KMS-11 (cell line): ENCODE measurements around the gene UBXN1.

ENCODE experiments used
- H2AFZ ChIP-seq: fragments of 200-600 bp; sonication (generic); 2 replicates; pipeline ENCODE4 v1.6.1; 2016; ENCODE audit warnings: antibody characterized with exemption, mixed run types, low read depth
- H3K27ac ChIP-seq: fragments of 200-600 bp; sonication (generic); 2 replicates; pipeline ENCODE4 v1.6.1; 2016; ENCODE audit warnings: mild to moderate bottlenecking, mixed run types
- H3K27me3 ChIP-seq: fragments of 200-600 bp; sonication (generic); 2 replicates; pipeline ENCODE4 v1.6.1; 2017; ENCODE audit warnings: mild to moderate bottlenecking, low read depth, mixed run types, moderate library complexity; ENCODE audit not compliant: insufficient read depth
- H3K36me3 ChIP-seq: fragments of 200-600 bp; sonication (generic); 2 replicates; pipeline ENCODE4 v1.6.1; 2017; ENCODE audit warnings: mild to moderate bottlenecking, mixed run types; ENCODE audit not compliant: insufficient read depth
- H3K4me1 ChIP-seq: fragments of 200-600 bp; sonication (generic); 2 replicates; pipeline ENCODE4 v1.6.1; 2016; ENCODE audit warnings: mild to moderate bottlenecking, low read depth, mixed run types; ENCODE audit not compliant: poor library complexity, severe bottlenecking
- H3K4me2 ChIP-seq: fragments of 200-600 bp; sonication (generic); 2 replicates; pipeline ENCODE4 v1.7.0; 2016; ENCODE audit warnings: mild to moderate bottlenecking, mixed run types
- H3K4me3 ChIP-seq: fragments of 200-600 bp; sonication (generic); IDR thresholded peaks from 2 replicates; pipeline ENCODE4 v1.6.1; 2017; ENCODE audit warnings: low read depth, low read length, mixed read lengths; ENCODE audit not compliant: insufficient read depth
- H3K79me2 ChIP-seq: fragments of 200-600 bp; sonication (generic); 2 replicates; pipeline ENCODE4 v1.6.1; 2016; ENCODE audit warnings: low read depth, mixed run types; ENCODE audit not compliant: insufficient read depth
- H3K9ac ChIP-seq: fragments of 200-600 bp; sonication (generic); 2 replicates; pipeline ENCODE4 v1.6.1; 2016; ENCODE audit warnings: mild to moderate bottlenecking, mixed run types
- H4K20me1 ChIP-seq: fragments of 200-600 bp; sonication (generic); 2 replicates; pipeline ENCODE4 v1.6.1; 2016; ENCODE audit warnings: mild to moderate bottlenecking, mixed run types; ENCODE audit not compliant: insufficient read depth
- CTCF ChIP-seq: fragments of 200-600 bp; sonication (generic); conservative IDR thresholded peaks from 2 replicates; pipeline ENCODE4 v1.6.1; 2017; ENCODE audit warnings: low read depth, mild to moderate bottlenecking, antibody characterized with exemption, low read length, moderate library complexity, mixed read lengths

Gene UBXN1

GRCh38 chr11:62666259-62666926 lies 12.5 kb downstream of the UBXN1 start:
- H3K27ac ChIP-seq = no peak overlapping the region
- no peak for TF ChIP-seq CTCF
- no peaks in the 10 kb centered on the region for H4K20me1 ChIP-seq
- H3K4me1 ChIP-seq = peaks cover 13% of the 10 kb centered on the region
- H2AFZ ChIP-seq = no peak overlapping the region
- no peak overlapping the region for H3K4me2 ChIP-seq
- H3K27me3 ChIP-seq = no peaks in the 10 kb centered on the region
- H3K9ac ChIP-seq = no peak overlapping the region
- H3K36me3 ChIP-seq = no peaks in the 10 kb centered on the region
- peaks cover under 1% of the 10 kb centered on the region; the same call in 1 of the 2 replicates for H3K79me2 ChIP-seq
- no peak overlapping the region for H3K4me3 ChIP-seq

GRCh38 chr11:62665599-62666258 lies 13.1 kb downstream of the UBXN1 start:
- no peak overlapping the region for H3K27ac ChIP-seq
- no peak for TF ChIP-seq CTCF
- H3K27me3 ChIP-seq = no peaks in the 10 kb centered on the region
- no peaks in the 10 kb centered on the region for H3K36me3 ChIP-seq
- no peak overlapping the region; the same call in 1 of the 2 replicates for H2AFZ ChIP-seq
- no peak overlapping the region for H3K4me3 ChIP-seq
- H4K20me1 ChIP-seq = no peaks in the 10 kb centered on the region
- no peak overlapping the region for H3K9ac ChIP-seq
- H3K4me2 ChIP-seq = peak overlapping the region; percentile 71; the same call in 1 of the 2 replicates
- no peaks in the 10 kb centered on the region for H3K79me2 ChIP-seq
- peaks cover 10% of the 10 kb centered on the region for H3K4me1 ChIP-seq

- Histone ChIP-seq H2AFZ (peak within 1 kb of the TSS; percentile 84), H3K27me3 (no peaks in the 10 kb centered on the region), H4K20me1 (no peaks in the 10 kb centered on the region), H3K79me2 (no peaks in the 10 kb centered on the region), H3K4me1 (peaks cover 9% of the 10 kb centered on the region), H3K36me3 (no peaks in the 10 kb centered on the region), H3K4me3 (no peak within 1 kb of the TSS), H3K4me2 (peak within 1 kb of the TSS; percentile 71), H3K9ac (peak within 1 kb of the TSS; percentile 67; the same call in 1 of the 2 replicates), H3K27ac (peak within 1 kb of the TSS; percentile 45; the same call in 1 of the 2 replicates)
- no peak for TF ChIP-seq CTCF
These were observed 13.7 kb downstream of the UBXN1 start, which contains the start of the genes C11orf98 and CSKMT for GRCh38 chr11:62665075-62665598. C11orf98 (minus strand) TSS chr11:62665210; CDS start chr11:62665169, 41 bp downstream. CSKMT (plus strand) TSS chr11:62665312; CDS start chr11:62665880, 568 bp downstream.

GRCh38 chr11:62664405-62665074 lies 14.3 kb downstream of the UBXN1 start:
- TF ChIP-seq CTCF = no peak
- Histone ChIP-seq H3K4me3 (no peak overlapping the region), H3K9ac (peak overlapping the region; percentile 67; the same call in 1 of the 2 replicates), H3K79me2 (no peaks in the 10 kb centered on the region), H3K4me2 (peak overlapping the region; percentile 71), H3K36me3 (no peaks in the 10 kb centered on the region), H3K4me1 (peaks cover 9% of the 10 kb centered on the region), H3K27ac (peak overlapping the region; percentile 45; the same call in 1 of the 2 replicates), H2AFZ (peak overlapping the region; percentile 84), H3K27me3 (no peaks in the 10 kb centered on the region), H4K20me1 (no peaks in the 10 kb centered on the region)
